ENCODE data around the gene COL4A2. TPM values are rescaled to one million over a fixed set of nuclear protein-coding genes. Genes with fewer than 3 reads are reported as not detected.

The COL4A2 gene
- polyA plus RNA-seq (2012; ENCODE audit: missing spikeins), result 0.32 TPM

DNA sequence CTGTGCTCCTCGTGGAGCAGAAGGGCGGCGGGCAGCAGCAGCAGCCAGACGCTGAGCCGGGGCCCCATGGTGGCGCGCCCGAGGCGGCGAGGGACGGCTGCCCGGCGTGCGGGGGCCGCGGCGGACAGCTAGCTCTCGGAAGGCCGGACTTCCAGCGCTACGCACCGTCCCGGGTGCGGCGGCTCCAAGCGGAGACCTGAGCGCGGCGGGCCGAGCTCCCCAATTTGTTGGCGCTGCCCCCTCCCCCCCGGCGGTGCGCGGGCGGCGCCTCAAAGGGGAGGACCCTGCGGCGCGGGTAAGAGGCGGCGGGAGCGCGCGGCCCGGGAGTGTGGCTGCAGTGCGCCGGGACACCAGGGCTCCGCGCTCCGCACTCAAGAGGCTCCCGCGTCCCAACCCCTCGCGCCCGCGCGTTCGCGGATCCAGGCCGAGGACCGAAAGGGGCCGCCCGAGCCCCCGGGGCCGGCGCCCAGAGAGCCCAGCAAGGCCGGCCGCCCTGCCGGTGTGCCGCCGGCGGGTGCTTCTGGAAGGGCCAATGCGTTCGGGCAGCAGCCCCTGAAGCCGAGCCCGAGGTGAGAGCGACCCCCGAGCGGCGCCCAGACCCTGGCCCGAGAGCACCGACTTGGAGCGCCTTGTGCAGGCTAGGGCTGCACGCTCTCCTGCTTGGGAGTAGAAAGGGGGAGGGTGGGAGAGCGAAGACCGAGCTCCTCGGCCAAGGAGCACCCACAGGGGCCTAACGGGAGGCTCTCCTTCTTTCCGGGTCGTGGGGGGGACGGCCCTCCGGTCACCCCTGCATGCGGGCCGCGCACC is at the start of gene COL4A2, which contains the start of gene COL4A1:
TSS of gene COL4A2 (plus strand) at position 325 of the 807 bp plus-strand sequence. CDS start 620 bp downstream, outside the sequence.
TSS of gene COL4A1 (minus strand) at position 198 of the 807 bp plus-strand sequence. CDS start at position 68, 130 bp downstream.
- DNase-seq (ENCODE audit: insufficient read length) (no peak), FAIRE-seq (no peak)
- TF ChIP-seq POLR2AphosphoS5 (IDR thresholded peaks at IDR 0.05; ENCODE audit: low read depth, low read length) (no peak), POLR2A (IDR thresholded peaks at IDR 0.05; ENCODE audit: low read depth, low read length) (no peak), TAF1 (IDR thresholded peaks at IDR 0.05; ENCODE audit: borderline replicate concordance, low read depth, low read length) (no peak)

DNA sequence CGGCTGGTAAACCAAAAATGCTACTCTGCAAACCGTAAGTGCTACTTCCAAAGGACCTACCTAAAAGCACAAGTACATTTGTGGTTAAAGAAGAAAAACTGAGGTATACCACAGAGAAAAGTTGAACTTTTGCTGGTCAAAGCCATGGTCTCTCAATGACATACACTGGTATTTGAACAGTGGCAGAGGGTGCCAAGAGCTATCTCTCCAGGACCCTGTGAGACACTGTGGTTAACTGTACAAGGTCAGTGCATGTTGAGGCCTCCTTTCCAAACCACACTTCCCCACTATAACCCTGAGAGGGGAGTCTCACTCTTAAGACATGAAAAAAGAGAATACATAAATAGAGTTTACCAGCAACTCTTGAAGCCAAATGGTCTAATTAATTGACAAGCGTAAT is 49.7 kb upstream of the COL4A2 start:
- DNase-seq (ENCODE audit: insufficient read length), result no peak
- no peak for TF ChIP-seq POLR2AphosphoS5 (IDR thresholded peaks at IDR 0.05; ENCODE audit: low read depth, low read length)
- no peak for TF ChIP-seq POLR2A (IDR thresholded peaks at IDR 0.05; ENCODE audit: low read depth, low read length)
- no peak for TF ChIP-seq TAF1 (IDR thresholded peaks at IDR 0.05; ENCODE audit: borderline replicate concordance, low read depth, low read length)
- FAIRE-seq, result no peak

DNA sequence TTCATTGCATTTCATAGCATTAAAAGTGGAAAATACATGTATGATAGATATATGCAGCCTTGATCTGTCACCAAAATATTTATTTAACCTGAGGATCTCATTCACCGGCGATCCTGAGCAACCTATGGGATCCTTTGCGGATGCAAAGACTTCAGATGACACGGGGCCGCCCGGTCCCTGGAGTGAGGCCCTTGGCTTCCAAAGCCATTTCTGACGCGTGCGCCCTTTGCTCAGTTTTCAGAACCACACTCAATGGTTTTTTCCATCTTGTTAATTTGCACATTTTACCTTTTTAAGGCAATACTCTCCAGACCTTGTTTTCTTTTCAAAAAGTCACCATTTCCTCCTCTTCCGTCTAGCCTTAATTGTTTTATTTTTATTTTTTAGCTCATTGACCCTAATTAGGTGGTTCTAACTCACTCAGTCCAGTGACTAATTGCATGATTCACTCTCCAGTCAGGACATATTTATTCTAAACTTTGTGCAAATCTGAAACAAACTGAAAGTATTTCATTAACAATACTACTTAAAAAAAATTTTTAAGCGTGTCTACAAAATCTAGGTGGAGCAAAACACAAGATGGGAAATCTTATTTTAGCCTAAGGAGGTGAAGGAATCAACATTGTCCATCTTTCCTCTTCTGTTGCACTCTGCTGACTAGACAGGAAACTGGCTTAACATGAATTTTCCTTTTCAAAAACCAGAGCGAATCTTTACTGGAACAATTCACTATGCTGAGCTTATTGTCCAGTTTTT is 48.0 kb upstream of the COL4A2 start:
- no peak for TF ChIP-seq POLR2AphosphoS5 (IDR thresholded peaks at IDR 0.05; ENCODE audit: low read depth, low read length)
- no peak for TF ChIP-seq TAF1 (IDR thresholded peaks at IDR 0.05; ENCODE audit: borderline replicate concordance, low read depth, low read length)
- TF ChIP-seq POLR2A (IDR thresholded peaks at IDR 0.05; ENCODE audit: low read depth, low read length), result no peak
- DNase-seq (ENCODE audit: insufficient read length) (no peak), FAIRE-seq (no peak)

DNA sequence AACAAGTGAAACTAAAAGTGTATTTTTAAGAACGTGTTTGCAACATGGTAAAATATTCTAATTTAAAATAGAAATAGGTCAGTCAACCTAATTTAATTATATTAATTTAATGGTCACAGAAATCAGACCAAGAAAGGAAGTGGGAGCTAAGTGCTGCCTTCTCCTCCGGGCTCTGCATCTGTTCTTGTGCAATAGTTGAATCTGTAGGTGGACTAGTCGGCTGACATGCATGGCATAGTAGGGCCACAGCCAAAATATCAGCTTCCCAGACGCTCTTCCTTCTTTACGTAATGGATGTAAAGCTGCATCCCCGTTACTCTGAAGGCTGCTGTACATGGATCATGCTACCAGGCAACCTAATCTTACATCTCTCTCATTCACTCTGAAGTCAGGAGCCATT is 47.4 kb upstream of the COL4A2 start:
- no peak for DNase-seq (ENCODE audit: insufficient read length)
- no peak for TF ChIP-seq TAF1 (IDR thresholded peaks at IDR 0.05; ENCODE audit: borderline replicate concordance, low read depth, low read length)
- no peak for TF ChIP-seq POLR2A (IDR thresholded peaks at IDR 0.05; ENCODE audit: low read depth, low read length)
- no peak for TF ChIP-seq POLR2AphosphoS5 (IDR thresholded peaks at IDR 0.05; ENCODE audit: low read depth, low read length)
- FAIRE-seq, result peak; percentile 36

DNA sequence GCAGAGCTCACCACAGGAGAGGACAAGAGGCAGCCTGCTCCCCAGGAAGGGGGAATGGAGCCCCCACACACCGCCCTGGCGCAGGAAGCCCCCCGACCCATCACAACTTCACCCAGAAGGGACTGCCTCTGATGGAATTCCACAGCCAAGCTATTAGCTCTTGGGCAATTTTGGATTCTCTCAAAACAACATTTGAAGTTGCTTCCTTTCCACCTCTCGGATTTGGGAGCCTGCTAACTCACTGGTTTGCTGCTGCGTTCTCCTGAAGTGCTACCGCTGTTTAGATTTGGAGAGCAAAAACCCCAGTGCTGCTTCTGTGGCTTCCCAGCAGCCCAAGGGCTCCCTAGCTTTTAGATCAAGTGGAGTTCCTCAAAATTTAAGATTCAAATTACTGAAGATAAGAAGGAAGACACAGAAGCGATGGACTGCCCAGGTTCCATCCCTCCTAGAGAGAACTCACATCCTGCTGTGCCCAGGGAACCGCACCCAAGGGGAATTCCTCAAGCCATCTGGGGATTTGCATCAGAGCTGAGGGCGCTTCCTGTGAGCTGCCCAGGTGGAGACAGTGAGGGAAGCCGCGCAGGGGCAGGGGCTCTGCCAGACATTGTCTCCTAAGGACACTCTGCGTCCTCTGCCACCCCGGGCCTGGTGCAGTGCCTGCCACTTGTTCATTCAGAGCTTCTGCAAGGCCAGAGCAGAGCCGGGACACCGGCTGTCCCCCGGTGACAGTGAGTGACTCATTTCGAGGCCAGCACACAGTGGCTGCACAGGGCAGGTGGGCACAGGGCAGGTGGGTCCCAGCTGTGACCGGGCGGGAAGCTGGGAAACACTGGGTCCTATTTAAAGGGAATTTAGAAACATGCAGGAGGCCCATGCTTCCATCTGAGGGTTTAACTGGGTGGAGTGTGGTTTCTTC is 45.7 kb upstream of the COL4A2 start:
- FAIRE-seq (no peak), DNase-seq (ENCODE audit: insufficient read length) (no peak)
- no peak for TF ChIP-seq POLR2AphosphoS5 (IDR thresholded peaks at IDR 0.05; ENCODE audit: low read depth, low read length)
- no peak for TF ChIP-seq TAF1 (IDR thresholded peaks at IDR 0.05; ENCODE audit: borderline replicate concordance, low read depth, low read length)
- TF ChIP-seq POLR2A (IDR thresholded peaks at IDR 0.05; ENCODE audit: low read depth, low read length), result no peak

DNA sequence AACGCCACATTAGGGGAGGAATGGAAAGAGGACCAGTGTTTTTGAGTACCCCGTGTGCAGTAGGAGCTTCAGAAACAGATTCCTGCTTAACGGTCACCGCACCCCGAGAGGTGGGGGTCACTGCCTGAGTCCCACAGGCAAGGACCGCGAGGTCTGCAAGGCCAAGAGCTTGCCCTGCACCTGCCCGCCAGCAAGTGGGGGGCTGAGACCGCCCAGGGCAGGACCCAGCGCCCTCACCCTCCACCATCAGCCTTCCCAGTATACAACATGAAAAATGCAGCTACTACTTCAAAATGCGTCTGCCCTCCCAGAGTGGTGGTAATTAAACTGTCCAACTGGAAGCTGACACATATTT is 45.0 kb upstream of the COL4A2 start:
- FAIRE-seq (no peak), DNase-seq (ENCODE audit: insufficient read length) (no peak)
- TF ChIP-seq TAF1 (IDR thresholded peaks at IDR 0.05; ENCODE audit: borderline replicate concordance, low read depth, low read length) (no peak), POLR2A (IDR thresholded peaks at IDR 0.05; ENCODE audit: low read depth, low read length) (no peak)

DNA sequence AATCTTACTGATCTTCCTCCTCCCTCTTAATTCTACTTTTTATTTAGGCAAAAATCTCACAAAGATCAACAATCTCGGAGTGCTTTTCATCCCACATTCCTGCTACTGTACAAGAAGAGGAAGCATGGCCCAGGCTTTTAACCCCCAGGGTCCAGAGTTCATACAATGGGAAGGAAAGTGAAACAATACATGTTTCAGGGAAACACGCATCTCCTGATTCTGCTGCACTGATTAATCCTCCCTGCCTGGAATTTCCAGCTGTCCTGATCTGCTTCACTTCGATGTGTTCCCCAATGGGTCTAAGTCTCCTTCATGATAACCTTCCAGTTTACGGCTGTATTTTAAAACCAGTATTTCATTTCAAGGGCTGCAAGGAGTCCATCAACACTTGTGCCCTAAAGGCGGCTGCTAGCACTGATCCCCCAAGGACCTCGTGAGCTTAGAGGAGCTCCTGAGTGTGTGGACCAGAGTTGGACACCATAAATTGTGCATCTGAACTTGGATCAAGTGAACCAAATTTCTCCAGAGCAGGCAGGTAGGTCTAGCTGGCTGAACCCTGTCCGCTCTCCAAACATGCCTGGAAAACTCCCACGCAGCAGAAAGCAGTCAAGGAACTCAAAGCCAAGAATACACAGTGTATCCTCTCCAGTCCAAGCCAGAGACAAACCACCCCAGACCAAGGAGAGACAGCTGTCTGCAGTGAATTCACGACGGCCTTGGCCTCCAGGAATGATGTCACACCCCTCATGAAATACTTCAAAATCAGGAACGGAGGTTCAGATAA is 44.4 kb upstream of the COL4A2 start:
- FAIRE-seq (no peak), DNase-seq (ENCODE audit: insufficient read length) (no peak)
- no peak for TF ChIP-seq TAF1 (IDR thresholded peaks at IDR 0.05; ENCODE audit: borderline replicate concordance, low read depth, low read length)
- no peak for TF ChIP-seq POLR2AphosphoS5 (IDR thresholded peaks at IDR 0.05; ENCODE audit: low read depth, low read length)
- no peak for TF ChIP-seq POLR2A (IDR thresholded peaks at IDR 0.05; ENCODE audit: low read depth, low read length)

DNA sequence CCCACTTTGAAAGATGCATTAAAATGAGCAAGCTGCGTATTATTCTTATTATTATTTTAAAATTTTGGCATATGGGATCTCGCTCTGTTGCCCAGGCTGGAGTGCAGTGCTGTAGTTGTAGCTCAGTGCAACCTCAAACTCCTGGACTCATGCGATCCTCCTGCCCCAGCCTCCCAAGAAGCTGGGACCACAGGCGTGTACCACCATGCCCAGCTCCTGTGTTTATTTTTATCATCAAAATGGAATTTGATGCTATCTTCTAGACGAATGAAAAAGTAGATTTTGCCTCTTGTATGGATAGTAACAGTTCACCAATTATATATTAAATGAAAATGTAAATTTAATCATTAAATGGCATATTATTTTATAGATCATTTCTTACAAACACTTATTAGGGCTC is 43.7 kb upstream of the COL4A2 start:
- TF ChIP-seq POLR2AphosphoS5 (IDR thresholded peaks at IDR 0.05; ENCODE audit: low read depth, low read length) (no peak), TAF1 (IDR thresholded peaks at IDR 0.05; ENCODE audit: borderline replicate concordance, low read depth, low read length) (no peak), POLR2A (IDR thresholded peaks at IDR 0.05; ENCODE audit: low read depth, low read length) (no peak)
- DNase-seq (ENCODE audit: insufficient read length) (no peak), FAIRE-seq (no peak)

DNA sequence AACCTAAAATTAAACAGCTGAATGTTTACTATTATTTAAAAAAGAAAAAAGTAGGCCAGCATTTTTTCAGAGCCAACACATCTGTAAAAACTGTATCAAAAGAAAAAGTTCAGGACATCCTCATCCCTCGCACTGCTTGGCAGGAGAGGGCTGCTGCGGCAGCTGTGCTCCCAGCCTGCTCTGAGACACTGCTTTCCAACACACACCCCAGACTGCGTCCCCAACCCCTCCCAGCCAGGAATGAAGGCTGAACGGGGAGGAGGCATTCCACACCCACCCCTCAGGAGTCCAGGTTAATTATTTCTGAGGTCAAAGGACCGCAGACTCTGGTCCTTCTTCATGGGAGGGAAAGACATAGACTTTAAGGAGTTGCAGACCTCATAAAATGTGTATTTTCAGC is 43.2 kb upstream of the COL4A2 start:
- TF ChIP-seq TAF1 (IDR thresholded peaks at IDR 0.05; ENCODE audit: borderline replicate concordance, low read depth, low read length), result no peak
- no peak for TF ChIP-seq POLR2A (IDR thresholded peaks at IDR 0.05; ENCODE audit: low read depth, low read length)
- no peak for TF ChIP-seq POLR2AphosphoS5 (IDR thresholded peaks at IDR 0.05; ENCODE audit: low read depth, low read length)
- no peak for DNase-seq (ENCODE audit: insufficient read length)
- no peak for FAIRE-seq

DNA sequence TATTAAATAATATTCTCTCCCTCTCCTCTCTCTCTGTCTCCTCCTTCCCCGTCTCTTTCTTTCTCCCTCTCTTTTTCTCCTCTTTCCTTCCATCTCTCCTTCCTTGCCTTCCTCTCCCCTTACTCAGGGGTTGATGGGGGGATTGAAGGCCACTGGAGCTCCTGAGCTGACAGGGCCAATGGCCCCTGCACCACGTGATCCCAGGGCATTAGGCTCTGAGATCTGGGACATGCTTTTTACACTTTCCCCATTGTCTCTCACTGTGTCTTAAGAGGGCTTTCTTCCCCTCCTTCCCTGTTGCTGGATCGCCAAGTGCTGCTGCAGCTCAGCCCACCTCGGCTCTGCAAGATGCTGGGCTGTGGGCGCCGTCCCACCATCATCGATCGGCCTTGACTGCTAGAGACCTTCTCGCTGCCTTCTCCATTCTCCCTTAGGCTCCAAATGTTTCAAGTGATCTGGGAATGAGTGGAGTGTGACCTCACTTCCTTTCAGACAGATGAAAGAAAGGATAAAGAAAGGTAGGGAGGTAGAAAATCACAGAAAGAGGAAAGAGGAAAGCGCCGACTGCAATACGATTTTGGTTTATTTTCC is 42.3 kb upstream of the COL4A2 start:
- DNase-seq (ENCODE audit: insufficient read length) (no peak), FAIRE-seq (no peak)
- TF ChIP-seq TAF1 (IDR thresholded peaks at IDR 0.05; ENCODE audit: borderline replicate concordance, low read depth, low read length) (no peak), POLR2A (IDR thresholded peaks at IDR 0.05; ENCODE audit: low read depth, low read length) (no peak), POLR2AphosphoS5 (IDR thresholded peaks at IDR 0.05; ENCODE audit: low read depth, low read length) (no peak)
